Right lobe of liver (tissue), 6 donors: Measurements from ENCODE around the gene LCOR. TPM values are rescaled to one million over a fixed set of nuclear protein-coding genes. Genes with fewer than 3 reads are reported as not detected.

Experiments
- ATAC-seq, 4 donors: fragments of 200-7000 bp; cut with Tn5 transposase; one replicate each; pipeline ENCODE4 v1.9.1; 2020; ENCODE audit warnings: mild to moderate bottlenecking in 4 of 4, moderate library complexity in 4 of 4
- DNase-seq, 3 donors: peaks; one replicate each; pipeline ENCODE4 v3.0.0-alpha.2; 2020
- H3K27ac ChIP-seq, 3 donors: fragments of 200-600 bp; one replicate each; pipeline ENCODE4 v1.8.0; 2022
- H3K27me3 ChIP-seq, 2 donors: fragments of 200-600 bp; one replicate each; pipeline ENCODE4 v1.8.0; 2022
- H3K36me3 ChIP-seq, 4 donors: fragments of 200-600 bp; sonication (generic) in 1 of 4; one replicate each; pipeline versions ENCODE4 v1.5.1 to v1.8.0; 2017 to 2022; ENCODE audit warnings: control low read depth in 1 of 4
- H3K4me1 ChIP-seq, 4 donors: fragments of 200-600 bp; sonication (generic) in 1 of 4; one replicate each; pipeline versions ENCODE4 v1.5.1 to v1.8.0; 2017 to 2022; ENCODE audit warnings: control low read depth in 1 of 4
- H3K4me3 ChIP-seq, 3 donors: fragments of 200-600 bp; one replicate each; pipeline ENCODE4 v1.8.0; 2022
- H3K9me3 ChIP-seq, 4 donors: fragments of 200-600 bp; sonication (generic) in 1 of 4; one replicate each; pipeline versions ENCODE4 v1.5.1 to v1.8.0; 2017 to 2022; ENCODE audit warnings: control low read depth in 1 of 4
- CTCF ChIP-seq, 4 donors: fragments of 200-600 bp in 3 of 4; fragments of 450-650 bp in 1 of 4; IDR thresholded peaks; one replicate each; pipeline versions ENCODE4 v1.5.1 to v1.8.0; 2016 to 2022; ENCODE audit warnings: antibody characterized with exemption in 4 of 4, mild to moderate bottlenecking in 2 of 4
- POLR2A ChIP-seq: fragments of 450-650 bp; IDR thresholded peaks from one replicate; pipeline ENCODE4 v1.6.1; 2017; ENCODE audit warnings: antibody characterized with exemption, mild to moderate bottlenecking
- WGBS: methylation state at CpG from one replicate; pipeline ENCODE4 v1.1.6; 2018; ENCODE audit warnings: low coverage, low lambda C conversion rate; ENCODE audit not compliant: insufficient coverage; ENCODE audit errors: missing lambda C conversion rate; 5-methylcytosine and 5-hydroxymethylcytosine counted together
- intact Hi-C, 2 donors: fragments of 100-400 bp; cut with DNase I; formaldehyde crosslinking; loops; one replicate each; pipeline versions ENCODE4 v1.11.2 to v1.14.1; 2022
- total RNA-seq, 6 experiments: library from RNA; depleted of rRNA in 2 of 6; stranded (reverse); fragments of >200 nt in 2 of 6; fragmentation: NEBNext Ultra II Directional in 3 of 6; extraction: Animal tissue kit (Norgen Biotek cat#: 25700) in 3 of 6; gene quantifications; one replicate each; pipeline versions ENCODE4 v1.1.0 to v1.2.4, GENCODE V29; 2016 to 2023
- donor health status: DM: no; HTN: yes; CAD: no.
- donor health status: DM: no; HTN: no; CAD: no.
- donor health status: DM: no; HTN: no; CAD: no.
- donor health status: DM: no; HTN: yes; CAD: no.
- donor health status: DM: no; HTN: yes; CAD: no.

The LCOR gene
- total RNA-seq, 6 experiments from 2014 or later: 8.6 to 16.3 (median 12.9) TPM

- 95% methylated on average over 5 of the region's 5 CpGs for WGBS
- no peak overlapping the region for H3K27ac ChIP-seq
These were observed 18.0 kb downstream of the LCOR start for GRCh38 chr10:96850113-96850512.

GRCh38 chr10:96850825-96851224 lies 18.7 kb downstream of the LCOR start:
- Histone ChIP-seq H3K9me3 (no peaks in the 10 kb centered on the region), H3K4me1 (no peaks in the 10 kb centered on the region), H3K27ac (no peak overlapping the region), H3K4me3 (no peak overlapping the region), H3K27me3 (no peaks in the 10 kb centered on the region), H3K36me3 (no peaks in the 10 kb centered on the region)
- DNase-seq: no peak
- ATAC-seq: peak in 1 of 4 donors; percentile 62
- TF ChIP-seq CTCF (IDR thresholded peaks at IDR 0.05) (no peak), POLR2A (no peak)
- intact Hi-C loops: no loop called here
- WGBS: 67% methylated on average over 3 of the region's 3 CpGs

More at GRCh38 chr10:96850113-96850512, 18.0 kb downstream of the LCOR start:
- no peak for ATAC-seq
- H3K4me1 ChIP-seq: no peaks in the 10 kb centered on the region
- TF ChIP-seq POLR2A: no peak
- TF ChIP-seq CTCF (IDR thresholded peaks at IDR 0.05): no peak
- H3K36me3 ChIP-seq: no peaks in the 10 kb centered on the region
- no peaks in the 10 kb centered on the region for H3K9me3 ChIP-seq
- no peaks in the 10 kb centered on the region for H3K27me3 ChIP-seq
- no peak overlapping the region for H3K4me3 ChIP-seq
- no peak for DNase-seq
- intact Hi-C loops: no loop called here

DNA sequence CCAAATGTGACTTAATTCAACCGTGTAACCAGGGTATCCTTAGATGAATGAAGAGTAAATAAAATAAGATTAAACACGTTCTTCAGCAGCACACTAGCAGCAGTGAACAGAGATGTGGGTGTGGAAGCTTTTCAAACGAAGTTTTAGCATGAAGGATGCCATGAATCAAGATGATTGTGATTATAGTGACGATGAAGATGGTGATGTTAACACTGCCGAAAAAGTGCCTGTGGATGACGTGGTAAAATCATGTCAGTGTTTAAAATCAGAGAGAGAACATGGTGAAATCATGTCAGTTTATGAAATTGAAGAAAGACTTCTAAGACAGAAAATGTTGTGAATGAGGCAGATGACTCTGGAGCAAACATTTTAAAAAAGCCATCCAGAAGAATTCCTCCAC lies 19.2 kb downstream of the LCOR start:
- 72% methylated on average over 6 of the region's 6 CpGs for WGBS
- intact Hi-C loops: no loop called here
- Histone ChIP-seq H3K4me1 (no peaks in the 10 kb centered on the region), H3K27ac (no peak overlapping the region), H3K27me3 (no peaks in the 10 kb centered on the region), H3K9me3 (no peaks in the 10 kb centered on the region), H3K36me3 (no peaks in the 10 kb centered on the region), H3K4me3 (no peak overlapping the region)
- DNase-seq: no peak
- ATAC-seq: no peak
- TF ChIP-seq CTCF (IDR thresholded peaks at IDR 0.05): no peak
- no peak for TF ChIP-seq POLR2A

- WGBS: 83% methylated on average over 3 of the region's 3 CpGs
These were observed 24.2 kb downstream of the LCOR start for GRCh38 chr10:96856317-96856716.

More at GRCh38 chr10:96856317-96856716, 24.2 kb downstream of the LCOR start:
- no peak for ATAC-seq
- Histone ChIP-seq H3K27ac (no peak overlapping the region), H3K4me3 (no peak overlapping the region), H3K4me1 (no peaks in the 10 kb centered on the region), H3K9me3 (no peaks in the 10 kb centered on the region), H3K27me3 (no peaks in the 10 kb centered on the region), H3K36me3 (no peaks in the 10 kb centered on the region)
- DNase-seq: no peak
- TF ChIP-seq POLR2A: no peak
- no peak for TF ChIP-seq CTCF (IDR thresholded peaks at IDR 0.05)
- intact Hi-C loops: no loop called here
